IPS DF 6.9 (cell line): Measurements from ENCODE around the gene MBOAT2.

Experiments used
- DNase-seq: peaks from one replicate; pipeline ENCODE4 v3.0.0-alpha.2; 2013; ENCODE audit warnings: low read depth, low spot score
- H3K27ac ChIP-seq: one replicate; pipeline ENCODE4 v1.5.1; 2013; ENCODE audit warnings: low read length, control low read depth
- H3K27me3 ChIP-seq: 2 replicates; pipeline ENCODE4 v1.6.1; 2013; ENCODE audit warnings: mild to moderate bottlenecking, low read length; ENCODE audit not compliant: control insufficient read depth, insufficient read depth
- H3K36me3 ChIP-seq: 2 replicates; pipeline ENCODE4 v1.6.1; 2013; ENCODE audit warnings: low read length; ENCODE audit not compliant: control insufficient read depth, insufficient read depth
- H3K4me1 ChIP-seq: 2 replicates; pipeline ENCODE4 v1.6.1; 2013; ENCODE audit warnings: low read length; ENCODE audit not compliant: control insufficient read depth, insufficient read depth
- H3K4me3 ChIP-seq: 2 replicates; pipeline ENCODE4 v1.5.1; 2013; ENCODE audit warnings: mild to moderate bottlenecking, low read length
- H3K9me3 ChIP-seq: 2 replicates; pipeline ENCODE4 v1.6.1; 2013; ENCODE audit warnings: low read length, inconsistent platforms; ENCODE audit not compliant: control insufficient read depth, insufficient read depth
- WGBS: extraction: QIAGEN DNeasy Blood & Tissue Kit; methylation state at CpG from one replicate; pipeline ENCODE4 v1.1.7; 2013; ENCODE audit warnings: mixed read lengths, missing lambda C conversion rate; ENCODE audit not compliant: insufficient read length, insufficient coverage; 5-methylcytosine and 5-hydroxymethylcytosine counted together

The MBOAT2 gene

GRCh38 chr2:9002313-9002636 lies 1.2 kb downstream of the MBOAT2 start:
- Histone ChIP-seq H3K4me1 (no peaks in the 10 kb centered on the region), H3K4me3 (no peak overlapping the region; the same call in 1 of the 2 replicates), H3K27ac (no peak overlapping the region), H3K9me3 (no peaks in the 10 kb centered on the region; the same call in 1 of the 2 replicates), H3K36me3 (no peaks in the 10 kb centered on the region), H3K27me3 (no peaks in the 10 kb centered on the region)
- no peak for DNase-seq
- WGBS: 100% methylated on average over 1 of the region's 7 CpGs

DNA sequence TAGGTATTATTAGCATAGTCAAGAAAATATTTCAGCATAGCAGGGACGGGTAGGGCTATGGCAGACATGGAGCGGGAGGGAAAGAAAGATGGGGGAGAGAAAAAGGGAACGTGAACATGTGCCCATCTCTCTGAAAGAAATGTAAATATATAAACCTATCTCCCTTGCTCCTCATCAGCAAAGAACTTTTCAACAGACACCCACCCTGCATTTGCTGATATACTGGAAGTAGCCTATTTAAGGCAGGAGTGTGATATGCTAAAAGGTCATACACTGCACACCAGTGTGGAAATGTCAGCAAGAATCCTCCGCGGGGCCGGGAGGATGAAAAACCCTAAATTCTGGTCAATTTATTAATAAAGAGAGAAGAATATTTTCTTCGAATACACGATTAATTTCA lies 1.7 kb downstream of the MBOAT2 start:
- Histone ChIP-seq H3K4me1 (no peaks in the 10 kb centered on the region), H3K4me3 (no peak overlapping the region), H3K9me3 (no peaks in the 10 kb centered on the region; the same call in 1 of the 2 replicates), H3K27ac (no peak overlapping the region), H3K36me3 (no peaks in the 10 kb centered on the region), H3K27me3 (no peaks in the 10 kb centered on the region)
- no peak for DNase-seq
- WGBS: no CpG with 5 or more reads among the region's 8 CpGs

GRCh38 chr2:9001229-9001628 lies 2.3 kb downstream of the MBOAT2 start:
- no peaks in the 10 kb centered on the region for H3K36me3 ChIP-seq
- H3K4me1 ChIP-seq: 0 out of 2 replicates have a peak, but pooled peaks cover 2% of the 10 kb centered on the region
- H3K27me3 ChIP-seq: no peaks in the 10 kb centered on the region
- no CpG with 5 or more reads among the region's 5 CpGs for WGBS
- no peak overlapping the region for H3K27ac ChIP-seq
- H3K9me3 ChIP-seq: no peaks in the 10 kb centered on the region; the same call in 1 of the 2 replicates
- H3K4me3 ChIP-seq: no peak overlapping the region
- no peak for DNase-seq

DNA sequence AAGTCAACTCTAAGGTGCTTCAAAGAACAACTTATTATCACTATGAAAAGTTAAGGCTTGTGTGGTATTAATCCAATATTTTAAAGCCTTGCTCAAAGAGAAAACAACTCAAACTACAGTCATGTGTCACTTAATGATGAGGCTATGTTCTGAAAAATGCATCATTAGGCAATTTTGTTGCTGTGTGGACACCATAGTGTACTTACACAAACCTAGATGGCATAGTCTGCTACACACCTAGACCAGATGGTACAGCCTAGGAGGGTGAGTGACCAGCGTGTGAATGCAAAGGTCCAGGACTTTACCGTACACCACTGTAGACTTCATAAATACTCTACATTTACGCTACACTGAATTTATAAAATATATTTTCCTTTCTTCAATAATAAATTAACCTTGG lies 3.0 kb downstream of the MBOAT2 start:
- H3K27me3 ChIP-seq: no peaks in the 10 kb centered on the region
- H3K9me3 ChIP-seq: no peaks in the 10 kb centered on the region; the same call in 1 of the 2 replicates
- no peak for DNase-seq
- WGBS: 100% methylated on average over 1 of the region's 3 CpGs
- no peaks in the 10 kb centered on the region for H3K36me3 ChIP-seq
- 0 out of 2 replicates have a peak, but pooled peaks cover 2% of the 10 kb centered on the region for H3K4me1 ChIP-seq
- no peak overlapping the region for H3K27ac ChIP-seq
- no peak overlapping the region for H3K4me3 ChIP-seq

DNA sequence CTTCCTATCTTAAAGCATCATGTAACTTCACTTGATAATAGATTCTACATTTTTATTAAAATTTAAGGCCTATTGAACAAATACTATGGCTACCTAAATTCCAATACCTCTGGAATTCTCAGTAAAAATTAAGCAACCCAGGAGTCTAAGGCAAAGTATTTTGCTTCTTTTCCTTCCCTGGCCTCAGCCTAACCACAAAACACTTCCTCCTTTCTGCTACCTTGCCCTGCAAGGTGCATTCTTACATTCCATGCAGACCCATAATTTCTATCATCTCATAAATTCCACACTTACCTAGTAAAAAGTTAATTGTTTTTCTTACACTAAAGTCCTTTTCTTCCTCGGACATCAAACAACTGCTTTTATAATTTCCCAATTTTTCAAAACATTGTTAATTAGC lies 3.7 kb downstream of the MBOAT2 start:
- H3K36me3 ChIP-seq: no peaks in the 10 kb centered on the region
- no peak for DNase-seq
- no peaks in the 10 kb centered on the region for H3K9me3 ChIP-seq
- no peak overlapping the region for H3K4me3 ChIP-seq
- no peaks in the 10 kb centered on the region for H3K27me3 ChIP-seq
- 0 out of 2 replicates have a peak, but pooled peaks cover 2% of the 10 kb centered on the region for H3K4me1 ChIP-seq
- 100% methylated on average over 1 of the region's 1 CpG for WGBS
- no peak overlapping the region for H3K27ac ChIP-seq

DNA sequence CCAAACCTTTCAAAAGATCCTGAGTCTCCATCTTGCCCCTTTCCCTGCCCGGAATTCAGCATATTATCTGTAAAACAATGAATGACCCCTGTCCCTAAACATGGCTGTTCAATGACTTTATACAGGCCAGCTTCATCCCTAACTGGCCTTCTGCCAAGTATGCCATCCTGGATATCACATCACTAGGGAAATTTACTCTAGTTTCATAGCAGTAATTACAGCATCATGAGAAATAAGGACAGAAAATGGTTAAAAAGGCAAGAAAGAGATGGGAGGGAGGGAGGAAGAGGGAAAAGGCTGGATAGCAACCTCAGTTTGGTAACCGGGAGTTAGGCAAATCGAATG lies 4.4 kb downstream of the MBOAT2 start:
- Histone ChIP-seq H3K4me3 (no peak overlapping the region), H3K27me3 (no peaks in the 10 kb centered on the region), H3K4me1 (0 out of 2 replicates have a peak, but pooled peaks cover 2% of the 10 kb centered on the region), H3K9me3 (no peaks in the 10 kb centered on the region), H3K36me3 (no peaks in the 10 kb centered on the region), H3K27ac (no peak overlapping the region)
- no peak for DNase-seq
- no CpG with 5 or more reads among the region's 3 CpGs for WGBS

DNA sequence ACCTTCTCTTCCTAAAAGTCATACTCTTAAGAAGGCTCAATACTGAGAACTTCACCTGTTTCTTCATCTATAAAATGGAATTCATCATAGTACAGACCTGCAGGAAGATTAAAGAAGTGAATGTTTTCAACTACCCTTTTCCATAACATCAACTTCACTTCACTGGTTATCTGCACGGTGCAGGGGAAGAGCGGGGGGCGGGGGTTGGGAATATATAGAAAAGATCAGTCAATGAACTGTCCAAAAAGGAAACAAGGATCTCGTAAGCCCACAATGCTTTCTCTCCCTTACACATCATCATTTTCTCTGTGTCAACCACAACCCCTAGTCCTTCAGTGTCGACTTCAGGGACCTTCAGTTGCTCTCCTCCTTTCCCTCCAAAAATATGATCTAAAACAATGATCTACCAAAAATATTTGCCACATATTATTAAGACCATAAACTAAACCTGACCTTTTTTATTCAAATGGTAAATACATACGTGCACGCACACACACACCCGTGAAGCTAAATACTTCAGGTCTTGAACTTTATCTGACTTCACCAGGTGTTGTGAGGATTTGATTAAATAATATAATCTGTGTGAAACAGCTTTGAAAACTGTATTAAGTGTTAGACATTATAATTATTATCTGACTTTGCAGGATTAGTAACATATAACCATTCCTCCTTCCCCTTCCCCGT lies 4.9 kb downstream of the MBOAT2 start:
- no CpG with 5 or more reads among the region's 9 CpGs for WGBS
- Histone ChIP-seq H3K36me3 (no peaks in the 10 kb centered on the region), H3K27ac (no peak overlapping the region)

GRCh38 chr2:8997631-8998030 lies 5.9 kb downstream of the MBOAT2 start:
- Histone ChIP-seq H3K4me1 (0 out of 2 replicates have a peak, but pooled peaks cover 2% of the 10 kb centered on the region), H3K36me3 (no peaks in the 10 kb centered on the region), H3K9me3 (no peaks in the 10 kb centered on the region), H3K4me3 (no peak overlapping the region), H3K27ac (no peak overlapping the region), H3K27me3 (no peaks in the 10 kb centered on the region)
- no peak for DNase-seq
- WGBS: no CpG with 5 or more reads among the region's 2 CpGs

More for the DNA sequence above, 4.9 kb downstream of the MBOAT2 start:
- Histone ChIP-seq H3K9me3 (no peaks in the 10 kb centered on the region), H3K27me3 (no peaks in the 10 kb centered on the region), H3K4me3 (no peak overlapping the region), H3K4me1 (0 out of 2 replicates have a peak, but pooled peaks cover 2% of the 10 kb centered on the region)
- no peak for DNase-seq

GRCh38 chr2:8997108-8997507 lies 6.4 kb downstream of the MBOAT2 start:
- H3K27ac ChIP-seq: no peak overlapping the region
- no peak for DNase-seq
- H3K9me3 ChIP-seq: no peaks in the 10 kb centered on the region
- no peaks in the 10 kb centered on the region for H3K36me3 ChIP-seq
- WGBS: no CpG with 5 or more reads among the region's 5 CpGs
- no peak overlapping the region for H3K4me3 ChIP-seq
- H3K27me3 ChIP-seq: no peaks in the 10 kb centered on the region
- H3K4me1 ChIP-seq: 0 out of 2 replicates have a peak, but pooled peaks cover 2% of the 10 kb centered on the region

GRCh38 chr2:8996006-8996405 lies 7.5 kb downstream of the MBOAT2 start:
- no peaks in the 10 kb centered on the region for H3K27me3 ChIP-seq
- 0 out of 2 replicates have a peak, but pooled peaks cover 2% of the 10 kb centered on the region for H3K4me1 ChIP-seq
- H3K27ac ChIP-seq: no peak overlapping the region
- WGBS: no CpG with 5 or more reads among the region's 4 CpGs
- no peak for DNase-seq
- H3K4me3 ChIP-seq: no peak overlapping the region
- H3K36me3 ChIP-seq: no peaks in the 10 kb centered on the region
- no peaks in the 10 kb centered on the region for H3K9me3 ChIP-seq

- H3K9me3 ChIP-seq: no peaks in the 10 kb centered on the region
- H3K27ac ChIP-seq: no peak overlapping the region
- WGBS: no CpG with 5 or more reads among the region's 6 CpGs
- DNase-seq: no peak
- no peaks in the 10 kb centered on the region for H3K27me3 ChIP-seq
- H3K4me1 ChIP-seq: 0 out of 2 replicates have a peak, but pooled peaks cover 2% of the 10 kb centered on the region
- no peaks in the 10 kb centered on the region for H3K36me3 ChIP-seq
- H3K4me3 ChIP-seq: no peak overlapping the region
These were observed 9.1 kb downstream of the MBOAT2 start for GRCh38 chr2:8994386-8994785.
